NCI-H2196 treated with DMSO at 0.1 percent for 48 hours (cell line): Measurements from ENCODE around the gene MSANTD3.
"Not testable (repeated sequence)": the region's sequence is repeated elsewhere in the genome, so short reads cannot be mapped to it uniquely, and the experiment has no call there.

ENCODE experiments used
- DNase-seq: peaks from one replicate; lab custom pipeline; 2025; ENCODE audit not compliant: unreplicated experiment; lab: John Stamatoyannopoulos, UW

Gene MSANTD3

GRCh38 chr9:100426530-100427365, at the start of gene MSANTD3:
Gene MSANTD3 (plus strand): TSS chr9:100427143. CDS start chr9:100441939, 14,796 bp downstream.
- peak; percentile 31 for DNase-seq

- no peak for DNase-seq
These were observed 47.1 kb upstream of the MSANTD3 start for GRCh38 chr9:100379862-100380261.

- DNase-seq, result not testable (repeated sequence)
These were observed 34.0 kb upstream of the MSANTD3 start for GRCh38 chr9:100392989-100393388.

GRCh38 chr9:100394032-100394695, 32.8 kb upstream of the MSANTD3 start:
- DNase-seq, result no peak

GRCh38 chr9:100394816-100395215, 32.1 kb upstream of the MSANTD3 start:
- no peak for DNase-seq

GRCh38 chr9:100396769-100397168, 30.2 kb upstream of the MSANTD3 start:
- DNase-seq, result no peak

- DNase-seq, result no peak
These were observed 29.2 kb upstream of the MSANTD3 start for GRCh38 chr9:100397529-100398266.

- DNase-seq, result no peak
These were observed 25.9 kb upstream of the MSANTD3 start for GRCh38 chr9:100401042-100401441.

GRCh38 chr9:100406962-100407361, 20.0 kb upstream of the MSANTD3 start:
- no peak for DNase-seq

- no peak for DNase-seq
These were observed 18.3 kb upstream of the MSANTD3 start for GRCh38 chr9:100408546-100409175.

GRCh38 chr9:100409176-100409556, 17.8 kb upstream of the MSANTD3 start:
- no peak for DNase-seq

- peak; percentile 55 for DNase-seq
These were observed 15.3 kb upstream of the MSANTD3 start for GRCh38 chr9:100411472-100412283.

GRCh38 chr9:100413839-100414420, 13.0 kb upstream of the MSANTD3 start:
- no peak for DNase-seq

GRCh38 chr9:100417815-100418214, 9.1 kb upstream of the MSANTD3 start:
- no peak for DNase-seq

- no peak for DNase-seq
These were observed 7.8 kb upstream of the MSANTD3 start for GRCh38 chr9:100419166-100419565.

- not testable (repeated sequence) for DNase-seq
These were observed 5.8 kb upstream of the MSANTD3 start for GRCh38 chr9:100421116-100421515.

GRCh38 chr9:100425758-100426157, 1.2 kb upstream of the MSANTD3 start:
- no peak for DNase-seq

- DNase-seq, result no peak
These were observed 784 bp upstream of the MSANTD3 start for GRCh38 chr9:100426189-100426529.

GRCh38 chr9:100427366-100428263, 672 bp downstream of the MSANTD3 start:
- peak; percentile 18 for DNase-seq
